ENCODE results near the gene BPIFB3. TPM values are rescaled to one million over a fixed set of nuclear protein-coding genes. Genes with fewer than 3 reads are reported as not detected.

The BPIFB3 gene
- total and polyA plus RNA-seq, 11 donors, result not detected

DNA sequence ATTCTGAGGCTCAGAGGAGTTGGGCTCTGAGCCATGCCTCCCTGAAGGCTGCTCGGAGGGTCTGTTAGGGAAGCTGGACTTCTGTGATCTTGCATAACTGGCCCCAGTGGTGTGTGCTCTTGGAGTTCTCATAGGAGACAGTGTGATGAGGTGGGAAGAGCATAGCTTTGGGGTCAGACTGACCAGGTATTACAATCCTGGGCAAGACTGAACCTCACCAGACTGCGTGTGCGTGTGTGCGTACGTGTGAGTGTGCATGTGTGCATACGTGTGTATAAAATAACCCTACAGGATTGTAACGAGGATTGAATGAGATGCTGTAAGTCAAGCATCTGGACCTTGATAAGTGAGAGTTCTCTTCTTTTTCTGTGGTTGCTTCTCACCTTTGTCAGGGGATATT, 36.2 kb upstream of the BPIFB3 start:
- Histone ChIP-seq H3K36me3 (no peaks in the 10 kb centered on the region), H3K27ac (no peak overlapping the region), H3K4me1 (no peaks in the 10 kb centered on the region), H3K9me3 (no peaks in the 10 kb centered on the region), H3K27me3 (peaks cover 0 to 12% (median 0%) of the 10 kb centered on the region in 9 donors), H3K4me3 (no peak overlapping the region)
- no peak for DNase-seq
- WGBS, 4 donors, result 77 to 89% (median 81%) methylated on average over 7 of the region's 7 CpGs
- TF ChIP-seq, protein P1, sequence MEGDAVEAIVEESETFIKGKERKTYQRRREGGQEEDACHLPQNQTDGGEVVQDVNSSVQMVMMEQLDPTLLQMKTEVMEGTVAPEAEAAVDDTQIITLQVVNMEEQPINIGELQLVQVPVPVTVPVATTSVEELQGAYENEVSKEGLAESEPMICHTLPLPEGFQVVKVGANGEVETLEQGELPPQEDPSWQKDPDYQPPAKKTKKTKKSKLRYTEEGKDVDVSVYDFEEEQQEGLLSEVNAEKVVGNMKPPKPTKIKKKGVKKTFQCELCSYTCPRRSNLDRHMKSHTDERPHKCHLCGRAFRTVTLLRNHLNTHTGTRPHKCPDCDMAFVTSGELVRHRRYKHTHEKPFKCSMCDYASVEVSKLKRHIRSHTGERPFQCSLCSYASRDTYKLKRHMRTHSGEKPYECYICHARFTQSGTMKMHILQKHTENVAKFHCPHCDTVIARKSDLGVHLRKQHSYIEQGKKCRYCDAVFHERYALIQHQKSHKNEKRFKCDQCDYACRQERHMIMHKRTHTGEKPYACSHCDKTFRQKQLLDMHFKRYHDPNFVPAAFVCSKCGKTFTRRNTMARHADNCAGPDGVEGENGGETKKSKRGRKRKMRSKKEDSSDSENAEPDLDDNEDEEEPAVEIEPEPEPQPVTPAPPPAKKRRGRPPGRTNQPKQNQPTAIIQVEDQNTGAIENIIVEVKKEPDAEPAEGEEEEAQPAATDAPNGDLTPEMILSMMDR (IDR thresholded peaks at IDR 0.05), result no peak
- TF ChIP-seq POLR2A (IDR thresholded peaks at IDR 0.05), result no peak
- intact Hi-C loops (cut with DNase I), result no loop called here
- ATAC-seq, result no peak

DNA sequence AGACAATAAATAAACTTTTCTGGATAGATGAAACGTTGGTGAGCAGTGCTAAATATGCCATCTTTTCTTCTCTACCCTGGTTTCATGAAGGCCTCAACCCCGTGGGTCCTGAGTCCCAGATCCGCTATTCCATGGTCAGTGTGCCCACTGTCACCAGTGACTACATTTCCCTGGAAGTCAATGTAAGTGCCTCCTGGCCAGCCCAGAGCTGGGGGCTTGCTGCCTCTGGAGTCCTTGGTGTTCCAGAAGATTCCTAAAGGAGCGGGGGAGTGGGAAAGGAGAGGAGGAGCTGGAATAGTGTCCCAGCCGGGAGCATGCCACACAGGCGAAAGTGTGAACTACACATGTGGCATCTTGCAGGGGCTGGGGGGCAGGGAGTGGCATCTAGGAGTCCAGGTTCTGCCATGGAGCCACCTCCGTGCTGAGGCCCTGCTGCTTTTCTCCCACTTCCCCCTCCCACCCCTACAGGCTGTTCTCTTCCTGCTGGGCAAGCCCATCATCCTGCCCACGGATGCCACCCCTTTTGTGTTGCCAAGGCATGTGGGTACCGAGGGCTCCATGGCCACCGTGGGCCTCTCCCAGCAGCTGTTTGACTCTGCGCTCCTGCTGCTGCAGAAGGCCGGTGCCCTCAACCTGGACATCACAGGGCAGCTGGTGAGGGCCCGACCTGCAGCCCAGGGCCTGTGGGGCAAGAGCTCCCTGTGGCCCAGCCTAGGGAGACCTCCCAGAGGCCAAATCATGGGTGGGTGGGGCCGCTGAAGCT, 35.4 kb upstream of the BPIFB3 start:
- H3K27me3 ChIP-seq, result peaks cover 0 to 9% (median 0%) of the 10 kb centered on the region in 9 donors
- DNase-seq (no peak), ATAC-seq (no peak)
- no peak overlapping the region for H3K4me3 ChIP-seq
- H3K4me1 ChIP-seq, result no peaks in the 10 kb centered on the region
- intact Hi-C loops (cut with DNase I), result no loop called here
- WGBS, 4 donors, result 69 to 80% (median 75%) methylated on average over 9 to 14 of the region's 14 CpGs
- H3K27ac ChIP-seq, result no peak overlapping the region
- no peaks in the 10 kb centered on the region for H3K36me3 ChIP-seq
- no peaks in the 10 kb centered on the region for H3K9me3 ChIP-seq
- TF ChIP-seq POLR2A (IDR thresholded peaks at IDR 0.05), result no peak
- TF ChIP-seq, protein P1 (IDR thresholded peaks at IDR 0.05), result no peak

DNA sequence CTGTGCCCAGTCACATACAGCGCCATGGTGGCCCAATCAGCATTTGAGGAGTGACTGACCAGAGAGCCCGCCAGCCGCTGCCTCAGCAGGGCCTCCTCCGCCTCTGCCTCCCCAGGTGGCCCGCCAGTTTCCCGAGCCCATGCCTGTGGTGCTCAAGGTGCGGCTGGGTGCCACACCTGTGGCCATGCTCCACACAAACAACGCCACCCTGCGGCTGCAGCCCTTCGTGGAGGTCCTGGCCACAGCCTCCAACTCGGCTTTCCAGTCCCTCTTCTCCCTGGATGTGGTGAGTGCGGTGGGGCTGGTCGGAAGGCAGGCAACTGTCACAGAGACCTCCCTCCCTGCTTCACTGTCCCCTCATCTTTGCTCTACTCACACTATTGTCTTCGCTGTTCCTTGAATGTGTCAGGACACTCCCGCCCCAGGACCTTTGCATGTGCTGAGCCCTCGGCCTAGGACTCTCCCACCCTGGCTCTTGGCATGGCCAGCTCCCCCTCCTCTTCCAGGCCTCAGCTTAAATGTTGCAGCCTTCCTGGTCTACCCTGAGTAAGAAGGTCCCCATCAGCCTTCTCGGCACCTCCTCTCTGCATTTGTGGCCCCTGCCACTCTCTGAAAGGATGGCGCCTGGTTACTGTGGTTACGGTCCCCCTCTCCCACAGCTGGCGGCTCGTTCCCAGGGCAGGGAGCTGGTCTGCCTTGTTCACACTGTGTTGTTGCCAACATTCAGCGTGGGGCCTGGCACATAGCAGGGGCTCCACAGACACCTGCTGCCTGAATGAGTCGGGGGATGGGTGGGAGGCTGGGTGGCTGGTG, 34.0 kb upstream of the BPIFB3 start:
- Histone ChIP-seq H3K4me1 (no peaks in the 10 kb centered on the region), H3K27me3 (peaks cover 0 to 7% (median 0%) of the 10 kb centered on the region in 9 donors), H3K4me3 (no peak overlapping the region), H3K27ac (no peak overlapping the region), H3K9me3 (no peaks in the 10 kb centered on the region), H3K36me3 (no peaks in the 10 kb centered on the region)
- ATAC-seq (no peak), DNase-seq (no peak)
- intact Hi-C loops (cut with DNase I), result no loop called here
- no peak for TF ChIP-seq POLR2A (IDR thresholded peaks at IDR 0.05)
- TF ChIP-seq, protein P1 (IDR thresholded peaks at IDR 0.05), result no peak
- 88 to 89% (median 89%) methylated on average over 23 of the region's 23 CpGs for WGBS, 4 donors

All from heart left ventricle (tissue), 16 donors.